NCI-H2107 (cell line): ENCODE measurements around the gene WDR55.
"Not testable (repeated sequence)": the region's sequence is repeated elsewhere in the genome, so short reads cannot be mapped to it uniquely, and the experiment has no call there.

Experiments
- DNase-seq: peaks from one replicate; lab custom pipeline; 2025; lab: John Stamatoyannopoulos, UW

The WDR55 gene

DNA sequence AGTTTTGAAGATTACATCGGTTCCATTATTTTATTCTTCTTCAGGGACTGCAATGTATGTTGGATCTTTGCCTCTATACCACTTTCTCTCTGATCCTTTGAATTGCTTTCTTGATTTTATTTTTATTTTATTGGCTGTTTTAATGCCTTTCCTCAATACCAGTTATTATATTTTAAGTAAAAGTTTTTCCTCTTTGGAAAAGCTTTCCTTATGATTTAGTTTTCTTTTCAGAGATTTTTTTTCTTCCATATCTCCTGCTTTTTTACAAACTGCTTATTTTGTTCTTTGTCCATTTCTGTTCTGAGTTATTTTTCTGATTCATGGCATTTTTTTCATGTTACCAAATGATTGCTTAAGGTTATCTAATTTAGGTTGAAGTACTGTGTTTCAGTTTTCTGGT is 47.1 kb downstream of the WDR55 start:
- DNase-seq, result no peak

DNA sequence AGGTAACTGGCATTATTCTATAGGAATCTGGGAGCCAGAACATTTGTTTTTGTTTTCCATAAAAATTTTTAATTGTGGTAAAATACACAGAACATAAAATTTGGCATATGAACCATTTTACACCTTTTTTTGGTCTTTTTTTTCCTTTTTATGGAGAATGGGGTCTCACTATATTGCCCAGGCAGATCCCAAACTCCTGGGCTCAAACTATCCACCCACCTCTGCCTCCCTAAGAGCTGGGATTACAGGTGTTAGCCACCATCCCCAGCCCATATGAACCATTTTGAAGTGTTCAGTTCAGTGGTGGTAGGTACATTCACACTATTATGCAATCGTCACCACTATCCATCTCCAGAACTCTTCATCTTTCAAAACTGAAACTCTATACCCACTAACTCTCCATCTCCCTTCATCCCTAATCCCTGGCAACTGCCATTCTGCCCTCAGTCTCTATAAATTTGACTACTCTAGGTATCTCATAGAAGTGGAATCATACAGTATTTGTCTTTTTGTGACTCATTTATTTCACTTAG is 48.9 kb downstream of the WDR55 start:
- DNase-seq, result no peak

DNA sequence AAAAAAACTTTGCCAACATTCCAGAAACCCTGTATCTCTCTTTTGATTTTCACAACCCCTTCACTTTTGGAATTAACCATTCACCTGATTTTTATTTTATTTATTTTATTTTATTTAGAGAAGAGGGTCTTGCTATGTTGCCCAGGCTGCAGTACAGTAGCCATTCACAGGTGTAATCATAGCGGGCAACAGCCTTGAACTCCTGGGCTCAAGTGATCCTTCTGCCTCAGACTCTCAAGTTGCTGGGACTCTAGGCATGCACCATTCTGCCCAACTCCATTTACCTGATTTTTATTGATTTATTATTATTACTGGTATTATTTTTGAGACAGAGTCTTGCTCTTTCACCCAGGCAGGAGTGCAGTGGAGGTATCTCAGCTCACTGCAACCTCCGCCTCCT is 51.5 kb downstream of the WDR55 start:
- not testable (repeated sequence) for DNase-seq

DNA sequence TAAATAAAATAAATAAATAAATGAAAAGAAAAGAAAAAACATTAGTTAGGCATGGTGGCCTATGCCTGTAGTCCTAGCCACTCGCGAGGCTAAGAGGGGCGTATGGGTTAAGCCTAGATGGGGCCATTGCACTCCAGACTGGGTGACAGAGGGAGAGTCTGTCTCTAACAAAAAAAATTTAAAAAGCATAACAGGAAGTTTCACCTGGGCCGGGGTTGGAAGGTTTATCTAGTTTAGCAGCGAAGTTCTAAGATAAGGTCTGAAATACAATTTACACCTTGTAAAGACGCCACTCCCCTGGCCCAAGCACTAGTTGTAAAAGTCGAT is 53.5 kb downstream of the WDR55 start:
- no peak for DNase-seq

DNA sequence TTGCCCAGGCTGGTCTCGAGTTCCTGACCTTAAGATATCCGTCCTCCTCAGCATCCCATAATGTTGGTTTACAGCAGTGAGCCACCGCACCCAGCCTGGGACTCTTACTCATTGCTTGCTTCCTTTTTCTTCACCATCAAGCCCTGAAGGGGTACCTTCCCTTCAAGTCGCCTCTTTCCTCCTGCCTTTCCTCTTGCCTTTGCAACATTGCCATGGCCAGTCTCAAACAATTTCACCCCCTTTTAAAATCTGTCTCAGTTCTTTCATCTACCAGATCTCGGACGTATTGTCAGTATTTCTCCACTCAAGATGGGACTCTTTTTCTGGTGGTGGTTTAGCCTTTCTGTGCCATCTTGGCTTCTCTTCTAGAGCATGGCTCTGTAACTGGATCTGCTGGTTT is 56.0 kb downstream of the WDR55 start:
- not testable (repeated sequence) for DNase-seq

DNA sequence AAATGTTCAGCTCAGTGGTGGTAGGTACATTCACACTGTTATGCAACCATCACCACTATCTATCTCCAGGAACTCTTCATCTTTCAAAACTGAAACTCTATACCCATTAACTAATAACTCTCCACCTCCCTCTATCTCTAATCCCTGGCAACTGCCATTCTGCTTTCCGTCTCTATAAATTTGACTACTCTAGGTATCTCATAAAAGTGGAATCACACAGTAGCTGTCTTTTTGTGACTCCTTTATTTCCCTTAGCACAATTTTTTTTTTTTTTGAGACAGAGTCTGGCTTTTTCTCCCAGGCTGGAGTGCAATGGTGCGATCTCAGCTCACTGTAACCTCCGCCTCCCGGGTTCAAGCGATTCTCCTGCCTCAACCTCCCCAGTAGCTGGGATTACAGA is 56.7 kb downstream of the WDR55 start:
- DNase-seq, result not testable (repeated sequence)
